Measurements from ENCODE around the gene TXNDC11. TPM values are rescaled to one million over a fixed set of nuclear protein-coding genes. Genes with fewer than 3 reads are reported as not detected.

The TXNDC11 gene
- total RNA-seq, 1 experiment from 2014 or later = 24.3 TPM

- H3K9me3 ChIP-seq = no peaks in the 10 kb centered on the region
- no peak for TF ChIP-seq CTCF (IDR thresholded peaks at IDR 0.05; ENCODE audit: insufficient read depth in 1 of 2, low read depth in 1 of 2, low read length in 1 of 2, severe bottlenecking in 1 of 2, unreplicated experiment in 1 of 2)
- H3K27me3 ChIP-seq (replicated peaks; ENCODE audit: control insufficient read depth, insufficient read depth, low read length) = no peaks in the 10 kb centered on the region
- H3K36me3 Mint-ChIP-seq (ENCODE audit: insufficient read depth, unreplicated experiment) = no peaks in the 10 kb centered on the region
- BruUV-seq (replicated peaks) = no TSS peak
- ChIA-PET CTCF (no interaction called here), POLR2A (no interaction called here)
- intact Hi-C loops (cut with micrococcal nuclease; ENCODE audit: unreplicated experiment) = no loop called here
- H3K9me3 Mint-ChIP-seq (ENCODE audit: unreplicated experiment) = no peaks in the 10 kb centered on the region
- no peak for DNase-seq
- no peaks in the 10 kb centered on the region for H3K27me3 Mint-ChIP-seq (ENCODE audit: insufficient read depth, unreplicated experiment)
- no peak overlapping the region for H3K4me3 Mint-ChIP-seq (ENCODE audit: unreplicated experiment)
- H3K36me3 ChIP-seq (ENCODE audit: control insufficient read depth, insufficient read depth, low read length) = no peaks in the 10 kb centered on the region
- H3K4me3 ChIP-seq (ENCODE audit: low read depth, low read length) = no peak overlapping the region
- no peak overlapping the region for H3K27ac Mint-ChIP-seq (ENCODE audit: unreplicated experiment)
- peaks cover 39% of the 10 kb centered on the region for H3K4me1 ChIP-seq
- no peaks in the 10 kb centered on the region for H3K4me1 Mint-ChIP-seq (ENCODE audit: low read depth, unreplicated experiment)
Measured at GRCh38 chr16:11630046-11630767, 112.5 kb downstream of the TXNDC11 start.

Other genes starting within 250 kb of the TXNDC11 start
- 47.9 and 60.9 TPM in 2 replicates for gene LITAF, start 155.9 kb downstream of the TXNDC11 start, total RNA-seq (2022)
- gene SNN, start 74.4 kb downstream of the TXNDC11 start, total RNA-seq (2022) = 11.1 and 12.8 TPM in 2 replicates
- gene ZC3H7A, start 54.4 kb upstream of the TXNDC11 start, total RNA-seq (2022) = 42.0 TPM in 2 replicates
- gene RSL1D1, start 108.7 kb upstream of the TXNDC11 start, total RNA-seq (2022) = 216 and 227 TPM in 2 replicates
- gene GSPT1, start 173.1 kb upstream of the TXNDC11 start, total RNA-seq (2022) = 136 and 141 TPM in 2 replicates
- 6.8 and 13.0 TPM in 2 replicates for gene NPIPB2, start 199.2 kb upstream of the TXNDC11 start, total RNA-seq (2022)
- not detected in 2 replicates for gene TNFRSF17, start 222.4 kb upstream of the TXNDC11 start, total RNA-seq (2022)
- 8.7 and 9.3 TPM in 2 replicates for gene SNX29, start 233.9 kb upstream of the TXNDC11 start, total RNA-seq (2022)